Ishikawa (cell line): ENCODE measurements around the gene CDCA8.

Experiments
- CEBPB ChIP-seq: IDR thresholded peaks from 2 replicates; pipeline ENCODE4 v1.6.1; 2012
- CREB1 ChIP-seq: IDR thresholded peaks from 2 replicates; pipeline ENCODE4 v1.6.1; 2012; ENCODE audit warnings: low read depth
- EGR1 ChIP-seq: IDR thresholded peaks from 2 replicates; pipeline ENCODE4 v1.6.1; 2012
- EP300 ChIP-seq: IDR thresholded peaks from 2 replicates; pipeline ENCODE4 v1.6.1; 2012; ENCODE audit warnings: borderline replicate concordance
- FOXM1 ChIP-seq: IDR thresholded peaks from 2 replicates; pipeline ENCODE4 v1.6.1; 2012; ENCODE audit warnings: low read depth, borderline replicate concordance
- NFIC ChIP-seq: IDR thresholded peaks from 2 replicates; pipeline ENCODE4 v1.6.1; 2012
- RAD21 ChIP-seq: IDR thresholded peaks from 2 replicates; pipeline ENCODE4 v1.6.1; 2012; ENCODE audit warnings: low read depth
- TAF1 ChIP-seq: IDR thresholded peaks from 2 replicates; pipeline ENCODE4 v1.6.1; 2012; ENCODE audit warnings: low read depth, mild to moderate bottlenecking
- TCF12 ChIP-seq: IDR thresholded peaks from 2 replicates; pipeline ENCODE4 v1.6.1; 2012; ENCODE audit warnings: low read depth
- TEAD4 ChIP-seq: IDR thresholded peaks from 2 replicates; pipeline ENCODE4 v1.6.1; 2012
- YY1 ChIP-seq: IDR thresholded peaks from 2 replicates; pipeline ENCODE4 v1.6.1; 2012; ENCODE audit warnings: low read depth
- ZBTB7A ChIP-seq: IDR thresholded peaks from 2 replicates; pipeline ENCODE4 v1.6.1; 2012; ENCODE audit warnings: low read depth
- TF ChIP-seq, protein P1 (sequence below): IDR thresholded peaks from 2 replicates; pipeline ENCODE4 v1.6.1; 2012
- TF ChIP-seq, protein P2 (sequence below): IDR thresholded peaks from 2 replicates; pipeline ENCODE4 v1.6.1; 2012; ENCODE audit warnings: low read depth, mild to moderate bottlenecking
- TF ChIP-seq, protein P3 (sequence below): IDR thresholded peaks from 2 replicates; pipeline ENCODE4 v1.6.1; 2012

CDCA8 gene

DNA sequence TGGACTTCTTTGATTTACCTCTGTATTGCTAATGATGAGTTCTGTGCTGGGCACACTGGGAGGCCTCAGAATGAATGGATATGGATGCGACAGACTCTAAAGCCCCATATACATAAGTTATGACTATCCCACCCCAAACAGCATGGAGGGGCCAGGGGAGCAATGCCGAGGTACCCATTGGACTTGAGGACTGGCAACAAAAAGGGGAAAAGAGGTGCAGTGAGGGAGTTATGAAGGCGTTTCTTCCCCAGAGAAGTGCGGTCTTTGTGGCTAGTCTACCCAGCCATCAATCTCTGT is 15.2 kb upstream of the CDCA8 start:
- no peak for TF ChIP-seq RAD21
- TF ChIP-seq, protein P1, sequence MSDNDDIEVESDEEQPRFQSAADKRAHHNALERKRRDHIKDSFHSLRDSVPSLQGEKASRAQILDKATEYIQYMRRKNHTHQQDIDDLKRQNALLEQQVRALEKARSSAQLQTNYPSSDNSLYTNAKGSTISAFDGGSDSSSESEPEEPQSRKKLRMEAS: no peak
- no peak for TF ChIP-seq TCF12
- TF ChIP-seq NFIC: no peak
- no peak for TF ChIP-seq ZBTB7A
- TF ChIP-seq, protein P2, sequence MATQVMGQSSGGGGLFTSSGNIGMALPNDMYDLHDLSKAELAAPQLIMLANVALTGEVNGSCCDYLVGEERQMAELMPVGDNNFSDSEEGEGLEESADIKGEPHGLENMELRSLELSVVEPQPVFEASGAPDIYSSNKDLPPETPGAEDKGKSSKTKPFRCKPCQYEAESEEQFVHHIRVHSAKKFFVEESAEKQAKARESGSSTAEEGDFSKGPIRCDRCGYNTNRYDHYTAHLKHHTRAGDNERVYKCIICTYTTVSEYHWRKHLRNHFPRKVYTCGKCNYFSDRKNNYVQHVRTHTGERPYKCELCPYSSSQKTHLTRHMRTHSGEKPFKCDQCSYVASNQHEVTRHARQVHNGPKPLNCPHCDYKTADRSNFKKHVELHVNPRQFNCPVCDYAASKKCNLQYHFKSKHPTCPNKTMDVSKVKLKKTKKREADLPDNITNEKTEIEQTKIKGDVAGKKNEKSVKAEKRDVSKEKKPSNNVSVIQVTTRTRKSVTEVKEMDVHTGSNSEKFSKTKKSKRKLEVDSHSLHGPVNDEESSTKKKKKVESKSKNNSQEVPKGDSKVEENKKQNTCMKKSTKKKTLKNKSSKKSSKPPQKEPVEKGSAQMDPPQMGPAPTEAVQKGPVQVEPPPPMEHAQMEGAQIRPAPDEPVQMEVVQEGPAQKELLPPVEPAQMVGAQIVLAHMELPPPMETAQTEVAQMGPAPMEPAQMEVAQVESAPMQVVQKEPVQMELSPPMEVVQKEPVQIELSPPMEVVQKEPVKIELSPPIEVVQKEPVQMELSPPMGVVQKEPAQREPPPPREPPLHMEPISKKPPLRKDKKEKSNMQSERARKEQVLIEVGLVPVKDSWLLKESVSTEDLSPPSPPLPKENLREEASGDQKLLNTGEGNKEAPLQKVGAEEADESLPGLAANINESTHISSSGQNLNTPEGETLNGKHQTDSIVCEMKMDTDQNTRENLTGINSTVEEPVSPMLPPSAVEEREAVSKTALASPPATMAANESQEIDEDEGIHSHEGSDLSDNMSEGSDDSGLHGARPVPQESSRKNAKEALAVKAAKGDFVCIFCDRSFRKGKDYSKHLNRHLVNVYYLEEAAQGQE: no peak
- no peak for TF ChIP-seq CREB1
- no peak for TF ChIP-seq YY1
- no peak for TF ChIP-seq TAF1
- no peak for TF ChIP-seq TEAD4
- TF ChIP-seq, protein P3, sequence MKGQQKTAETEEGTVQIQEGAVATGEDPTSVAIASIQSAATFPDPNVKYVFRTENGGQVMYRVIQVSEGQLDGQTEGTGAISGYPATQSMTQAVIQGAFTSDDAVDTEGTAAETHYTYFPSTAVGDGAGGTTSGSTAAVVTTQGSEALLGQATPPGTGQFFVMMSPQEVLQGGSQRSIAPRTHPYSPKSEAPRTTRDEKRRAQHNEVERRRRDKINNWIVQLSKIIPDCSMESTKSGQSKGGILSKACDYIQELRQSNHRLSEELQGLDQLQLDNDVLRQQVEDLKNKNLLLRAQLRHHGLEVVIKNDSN: no peak
- no peak for TF ChIP-seq FOXM1
- TF ChIP-seq CEBPB: no peak
- no peak for TF ChIP-seq EGR1
- TF ChIP-seq EP300: no peak

DNA sequence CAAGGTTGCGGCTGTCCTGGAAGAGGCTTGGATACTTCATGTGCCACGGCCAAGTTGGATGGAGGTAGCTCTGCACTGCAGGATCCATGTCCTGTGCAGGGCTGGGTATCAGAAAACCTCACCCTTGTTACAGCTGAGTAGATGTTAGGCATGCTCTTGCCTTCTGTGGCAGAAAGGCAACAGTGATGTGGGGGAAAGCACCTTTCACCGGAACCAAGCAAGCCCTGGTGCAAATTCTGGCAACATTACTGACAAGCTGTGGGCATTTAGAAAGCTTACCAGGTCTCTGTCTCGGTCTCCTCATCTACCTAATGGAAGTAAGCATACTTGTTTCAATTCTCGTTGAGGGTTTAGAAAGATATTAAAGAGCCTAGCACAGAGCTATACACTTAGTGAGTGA is 14.5 kb upstream of the CDCA8 start:
- TF ChIP-seq NFIC (no peak), YY1 (no peak), CEBPB (no peak), EP300 (no peak), ZBTB7A (no peak), CREB1 (no peak), EGR1 (no peak), TEAD4 (no peak), TAF1 (no peak), RAD21 (no peak), FOXM1 (no peak), TCF12 (no peak)
- TF ChIP-seq, protein P3: no peak
- TF ChIP-seq, protein P2: no peak
- TF ChIP-seq, protein P1: no peak

DNA sequence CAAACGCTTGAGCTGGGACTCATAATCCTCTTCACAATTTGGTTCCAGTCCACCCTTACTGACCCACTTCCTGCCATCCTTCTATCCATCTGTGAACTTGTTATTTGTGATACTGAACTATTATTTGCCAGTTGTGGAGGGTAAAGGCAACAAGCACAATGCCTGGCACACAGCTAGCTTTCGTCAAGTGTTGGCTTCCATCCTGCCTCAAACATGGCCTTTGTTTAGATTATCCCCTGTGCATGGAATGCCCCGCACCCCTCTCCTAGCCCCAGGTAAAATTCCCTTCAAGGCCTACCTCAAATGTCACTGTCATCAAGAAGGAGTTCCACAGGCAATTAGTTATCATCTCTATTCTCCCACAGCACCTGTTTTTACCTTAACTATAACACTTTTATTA is 11.4 kb upstream of the CDCA8 start:
- TF ChIP-seq CEBPB (no peak), YY1 (no peak), TEAD4 (no peak), TAF1 (no peak), TCF12 (no peak), RAD21 (no peak), EGR1 (no peak), ZBTB7A (no peak), NFIC (no peak), FOXM1 (no peak), CREB1 (no peak), EP300 (no peak)
- TF ChIP-seq, protein P2: no peak
- TF ChIP-seq, protein P3: no peak
- TF ChIP-seq, protein P1: no peak
